Stimulated activated naive CD4-positive, alpha-beta T cell treated with Interleukin-2 at 50 U/mL for 16 hours (primary cell): Measurements from ENCODE around the gene PRSS23.
A peak's percentile ranks its signal among the peaks of the same experiment; 100 is the strongest.

Experiments
- DNase-seq: peaks from one replicate; lab custom pipeline; 2025; lab: John Stamatoyannopoulos, UW

Gene PRSS23

DNA sequence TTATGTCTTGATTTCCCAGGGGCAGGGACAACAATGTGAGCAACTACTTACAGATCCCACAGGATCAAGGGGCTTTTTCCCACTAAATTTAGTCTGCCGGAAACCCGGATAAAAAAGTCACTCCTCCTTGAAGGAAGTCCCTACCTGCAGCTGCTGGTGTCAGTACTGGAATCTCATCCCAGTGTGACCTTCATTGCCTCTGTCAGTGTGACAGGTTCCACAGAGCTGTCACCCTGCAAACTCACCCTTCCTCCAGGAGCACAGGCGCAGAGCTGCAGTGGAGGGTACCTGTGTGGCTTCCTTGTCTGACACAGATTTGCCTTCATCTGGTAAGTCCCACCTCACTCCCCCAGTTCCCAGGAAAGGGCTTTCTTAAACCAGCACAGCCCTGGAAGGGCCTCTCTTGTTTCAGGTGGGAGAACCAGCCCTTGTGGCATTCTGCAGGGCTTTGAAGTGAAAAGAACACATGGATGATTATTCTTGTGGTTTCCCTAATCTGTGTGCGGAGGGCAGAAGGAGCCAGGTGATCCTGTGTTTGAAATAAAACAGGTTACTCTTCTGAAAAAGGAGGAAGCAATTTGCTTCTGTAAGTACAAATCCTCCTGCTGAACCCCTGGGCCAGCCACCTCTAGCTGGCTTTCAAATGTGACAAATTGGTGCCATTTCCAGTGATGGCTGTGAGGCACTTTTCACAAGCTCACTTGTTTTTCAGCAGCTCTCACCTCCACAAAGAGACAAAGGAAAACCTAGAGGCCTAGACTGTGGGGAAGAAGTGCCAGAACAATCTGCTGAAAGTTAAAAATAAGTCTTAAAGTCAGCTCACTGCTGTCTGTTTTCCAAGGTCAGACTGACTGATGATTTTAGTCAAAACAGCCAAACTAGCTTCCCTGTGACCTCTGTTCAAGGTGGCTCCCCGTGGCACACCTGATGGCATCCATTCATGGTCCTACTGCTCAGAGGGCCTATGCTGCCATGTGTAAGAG lies 9.2 kb upstream of the PRSS23 start:
- DNase-seq: no peak

DNA sequence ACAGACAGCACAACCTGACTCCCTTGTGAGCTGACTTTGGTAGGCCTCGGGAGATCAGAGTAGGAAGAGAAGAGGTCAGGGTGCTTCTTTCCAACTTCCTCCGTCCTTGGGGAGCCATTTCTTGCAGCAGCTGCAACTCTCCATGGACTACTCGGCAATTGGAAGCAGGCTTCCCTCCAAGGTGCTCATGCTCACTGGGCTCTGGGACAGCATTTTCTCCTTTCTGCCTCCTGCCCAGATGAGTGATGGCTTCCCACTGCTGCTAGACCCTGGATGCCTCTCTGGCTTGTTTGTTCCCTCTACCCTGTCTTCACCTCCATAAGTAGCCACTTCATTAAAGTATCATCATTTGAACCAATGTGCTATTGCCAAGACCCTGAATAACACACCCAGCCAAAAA lies 8.2 kb upstream of the PRSS23 start:
- DNase-seq: no peak

DNA sequence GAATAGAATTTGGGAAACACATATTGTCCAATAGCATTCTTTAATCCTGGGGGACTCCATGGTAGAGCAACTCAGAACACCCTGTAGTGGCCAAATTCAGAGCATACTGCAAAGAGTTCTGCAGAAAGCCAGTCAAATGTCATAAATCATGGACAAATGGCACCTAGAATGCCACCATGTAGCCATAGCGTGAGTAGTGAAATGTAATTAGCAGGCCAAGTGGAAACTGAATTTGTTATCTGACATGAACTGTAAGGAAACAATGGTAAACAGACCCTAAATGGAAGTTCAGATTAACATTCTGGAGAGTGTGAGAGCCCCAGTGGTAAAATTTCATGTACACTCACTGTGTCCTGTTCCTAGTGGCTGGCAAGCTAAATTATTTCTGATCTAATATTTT lies 7.0 kb upstream of the PRSS23 start:
- DNase-seq: no peak

DNA sequence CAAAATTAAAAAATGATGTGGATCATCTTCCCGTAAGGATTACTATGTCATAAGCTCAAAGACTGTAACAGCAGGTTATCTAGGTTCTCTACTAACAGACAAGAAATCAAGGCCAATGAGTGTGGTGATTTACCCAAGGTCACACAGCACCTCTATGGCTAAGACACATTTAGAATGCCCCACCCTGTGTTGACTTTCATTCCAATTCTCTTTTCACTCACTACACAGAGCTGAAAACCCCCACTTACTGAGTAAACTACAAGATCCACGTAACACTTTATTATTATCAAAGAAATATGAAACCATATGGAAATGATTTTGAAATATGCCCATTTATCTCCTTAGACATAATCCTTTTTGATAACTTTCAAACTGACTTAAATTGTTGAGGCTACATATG lies 4.8 kb upstream of the PRSS23 start:
- DNase-seq: no peak

DNA sequence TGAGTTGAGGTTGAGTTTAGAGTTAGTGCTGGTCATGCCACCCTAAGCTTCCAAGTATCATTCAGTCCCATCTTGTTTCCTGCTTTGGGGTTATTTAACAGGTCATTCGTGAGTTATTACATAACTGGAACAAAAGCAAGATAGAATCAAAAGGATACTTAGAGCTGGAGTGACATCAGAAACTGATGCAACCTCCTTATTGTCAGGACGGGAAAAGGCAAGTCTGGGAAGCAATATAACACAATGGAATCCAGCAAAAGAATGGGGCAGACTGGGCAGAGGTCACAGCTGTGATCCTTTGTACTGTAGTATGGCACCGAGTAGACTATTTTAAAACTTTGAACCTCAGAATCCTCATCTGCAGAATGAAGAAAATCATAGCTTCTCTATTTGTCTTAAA lies 4.4 kb upstream of the PRSS23 start:
- DNase-seq: no peak

DNA sequence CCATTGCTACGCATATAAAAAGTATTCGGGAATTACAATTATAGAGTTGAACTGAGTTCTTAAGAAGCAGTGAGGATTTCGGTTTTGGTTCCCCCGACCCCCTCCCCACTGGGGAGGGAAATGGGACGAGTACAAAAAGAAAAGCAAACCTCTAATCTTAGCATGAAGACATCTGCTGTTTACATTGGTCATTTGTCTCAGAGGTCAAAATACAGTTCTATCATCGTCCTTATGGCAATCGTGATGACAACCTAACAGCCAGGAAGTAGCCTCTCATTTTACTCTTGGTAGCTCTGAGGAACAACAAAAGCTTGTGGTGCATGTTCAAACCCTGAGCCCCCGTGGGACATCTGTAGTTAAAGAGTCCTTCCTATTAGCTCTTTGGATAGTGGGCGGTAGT lies 3.2 kb upstream of the PRSS23 start:
- DNase-seq: no peak

DNA sequence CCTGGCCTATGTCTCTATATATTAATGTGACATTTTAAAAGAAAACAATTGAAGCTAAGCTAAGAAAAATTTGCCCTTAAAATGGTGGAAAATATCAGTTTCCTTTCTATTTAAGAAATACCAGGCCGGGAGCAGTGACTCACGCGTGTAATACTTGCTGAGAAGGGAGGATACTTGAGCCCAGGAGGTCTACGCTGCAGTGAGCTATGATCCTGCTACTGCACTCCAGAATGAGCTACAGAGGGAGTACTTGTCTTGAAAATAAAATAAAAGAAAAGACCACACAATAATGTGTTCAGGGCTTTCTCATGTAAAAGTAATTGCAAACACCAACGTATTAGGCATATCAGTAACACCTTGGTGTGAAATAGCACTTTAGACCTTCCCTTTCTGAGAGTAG lies 1.4 kb upstream of the PRSS23 start:
- no peak for DNase-seq

DNA sequence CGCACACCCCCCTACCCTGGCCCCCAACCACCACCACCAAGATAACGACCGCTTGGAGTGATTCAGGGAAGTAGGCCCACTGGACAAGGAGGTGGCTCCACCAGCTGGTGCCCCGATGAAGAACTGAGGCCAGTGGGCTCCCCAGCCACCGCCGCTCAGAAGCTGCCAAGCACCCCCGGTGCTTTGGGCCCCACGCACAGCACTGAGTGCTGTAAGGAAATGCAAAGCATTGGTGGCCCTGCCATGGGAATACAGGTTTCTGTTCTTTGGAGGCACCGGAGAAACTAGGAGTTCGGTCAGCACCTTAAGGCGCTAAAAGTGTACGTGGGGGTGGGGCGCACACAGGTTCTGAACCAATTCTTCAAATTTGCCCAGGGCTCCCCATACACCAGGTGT lies 664 bp upstream of the PRSS23 start:
- DNase-seq: no peak

DNA sequence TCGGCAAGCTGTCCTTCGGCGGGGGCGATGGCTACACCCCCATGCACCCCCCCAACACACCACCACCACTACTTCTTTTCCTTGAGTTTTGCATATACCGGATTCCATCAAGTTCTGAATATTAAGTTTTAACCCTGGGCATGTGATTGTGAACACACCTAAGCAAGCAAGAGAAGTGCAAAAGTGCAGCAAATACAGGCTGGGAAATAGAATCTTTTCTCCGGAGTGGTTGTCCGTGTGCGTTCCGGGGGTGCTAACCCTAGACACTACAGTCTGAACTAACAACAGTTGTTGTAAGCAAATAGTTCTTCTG lies 574 bp downstream of the PRSS23 start:
- DNase-seq: no peak

DNA sequence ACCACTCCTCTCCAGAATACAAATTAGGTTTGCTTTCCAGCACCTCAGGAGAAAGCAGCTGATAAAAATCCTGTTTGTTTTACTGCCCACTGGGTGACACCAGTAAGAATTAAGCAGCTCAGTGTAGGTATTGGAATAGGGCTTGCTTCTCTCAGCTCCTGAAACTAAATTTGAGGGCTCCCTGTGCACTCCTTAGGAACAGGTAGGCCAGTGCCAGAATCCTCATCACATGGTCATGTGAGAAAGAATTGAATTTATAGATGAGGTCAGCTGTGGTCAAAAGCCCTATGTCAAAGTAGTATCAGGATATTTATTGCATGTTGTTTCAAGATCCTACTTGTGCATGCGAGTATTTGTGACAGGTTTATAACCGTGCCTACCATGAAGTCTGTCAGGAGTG lies 1.0 kb downstream of the PRSS23 start:
- no peak for DNase-seq

DNA sequence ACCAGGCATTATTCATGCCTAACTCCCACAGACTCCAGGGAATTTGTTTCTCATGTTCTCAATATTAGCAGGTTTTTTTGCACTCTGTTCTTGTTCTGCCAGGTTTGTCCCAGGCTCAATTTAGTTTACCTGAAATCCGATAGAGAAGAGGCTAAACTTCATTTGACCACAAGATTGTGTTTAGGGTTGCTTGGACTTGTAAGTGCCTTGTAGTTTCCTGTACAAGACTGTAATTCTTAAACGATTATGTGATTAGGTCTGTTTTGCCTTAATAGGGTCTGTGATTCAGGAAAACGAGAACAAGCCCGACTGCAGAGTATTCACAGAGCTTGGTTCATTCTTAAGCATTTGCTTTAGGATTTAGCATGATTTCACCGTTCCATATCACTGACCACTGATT lies 1.8 kb downstream of the PRSS23 start:
- no peak for DNase-seq

DNA sequence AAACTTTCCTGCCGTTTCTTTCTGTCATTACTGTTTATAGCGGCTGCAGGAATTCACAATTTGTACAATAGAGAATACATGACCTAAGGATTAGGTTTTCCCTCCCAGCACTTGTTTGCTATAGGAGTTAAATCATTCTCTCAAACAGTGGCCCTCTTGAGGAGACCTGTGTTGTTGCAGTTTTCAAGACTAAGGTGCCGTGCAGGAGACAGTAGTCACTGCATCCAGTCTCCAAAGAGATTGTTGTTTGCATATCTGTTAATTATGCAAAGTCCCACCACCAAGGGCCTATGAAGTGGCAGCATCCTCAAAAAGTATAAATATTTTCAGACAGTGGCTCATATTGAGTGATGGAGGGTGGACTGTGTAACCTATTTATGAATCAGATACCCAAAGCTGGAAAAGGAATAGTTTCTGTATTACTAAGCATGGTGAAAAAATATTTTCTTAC lies 2.3 kb downstream of the PRSS23 start:
- DNase-seq: no peak

DNA sequence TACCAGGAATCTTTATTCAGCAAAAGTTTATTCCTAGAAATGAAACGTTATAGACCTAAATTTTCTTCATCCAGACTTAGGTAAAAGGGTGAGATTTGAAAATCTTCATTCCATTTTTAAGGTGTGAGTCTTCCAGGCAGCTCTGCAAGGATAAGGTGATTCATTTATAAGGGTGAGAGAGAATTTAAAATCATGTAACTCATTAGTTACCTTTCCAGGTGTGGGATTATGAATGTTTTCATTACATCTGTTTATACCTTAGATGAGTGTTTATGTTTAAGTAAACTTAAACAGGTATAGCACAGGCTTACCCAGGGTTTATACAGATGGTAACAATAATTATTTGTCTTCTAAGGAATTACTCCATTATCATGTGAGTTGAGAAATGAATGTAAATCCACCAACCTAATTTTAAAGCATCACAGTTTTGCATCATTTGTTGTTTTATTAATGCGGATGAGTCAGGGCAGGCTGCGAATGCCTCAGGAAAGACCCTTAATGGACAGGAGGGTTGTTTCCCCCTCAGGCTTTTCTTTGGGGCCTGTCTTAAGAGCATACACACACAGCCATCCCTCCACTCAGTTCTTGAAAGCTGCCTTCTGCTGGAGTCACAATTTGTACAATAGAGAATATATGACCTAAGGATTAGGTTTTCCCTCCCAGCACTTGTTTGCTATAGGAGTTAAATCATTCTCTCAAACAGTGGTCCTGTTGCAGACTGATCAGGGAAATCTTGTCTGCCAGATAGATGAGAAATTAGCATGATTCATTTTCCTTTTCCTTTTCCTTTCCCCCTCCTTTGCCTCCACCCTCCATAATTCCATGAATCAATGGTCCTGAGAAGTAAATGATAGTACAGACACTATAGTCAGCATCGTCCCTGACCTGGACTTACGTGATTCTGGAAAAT lies 3.0 kb downstream of the PRSS23 start:
- DNase-seq: no peak

DNA sequence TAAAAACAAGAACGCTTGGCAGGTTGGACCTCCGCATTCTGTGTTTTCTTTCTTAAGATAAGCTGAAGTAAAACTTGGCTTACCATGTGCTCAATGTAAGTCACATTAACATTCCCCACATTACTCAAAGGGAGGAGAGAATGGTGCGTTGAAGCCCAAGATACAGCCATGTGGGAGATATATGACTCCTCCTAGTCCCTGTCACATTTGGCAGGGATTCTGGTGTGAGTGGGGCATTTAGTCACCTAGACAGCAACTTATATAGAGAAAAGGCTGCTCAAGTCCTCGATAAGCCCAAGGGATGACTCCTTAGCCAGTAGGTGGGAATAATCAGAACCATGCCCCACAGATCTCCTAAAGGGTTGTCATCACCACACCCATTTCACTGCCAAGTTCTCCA lies 4.6 kb downstream of the PRSS23 start:
- DNase-seq: no peak

DNA sequence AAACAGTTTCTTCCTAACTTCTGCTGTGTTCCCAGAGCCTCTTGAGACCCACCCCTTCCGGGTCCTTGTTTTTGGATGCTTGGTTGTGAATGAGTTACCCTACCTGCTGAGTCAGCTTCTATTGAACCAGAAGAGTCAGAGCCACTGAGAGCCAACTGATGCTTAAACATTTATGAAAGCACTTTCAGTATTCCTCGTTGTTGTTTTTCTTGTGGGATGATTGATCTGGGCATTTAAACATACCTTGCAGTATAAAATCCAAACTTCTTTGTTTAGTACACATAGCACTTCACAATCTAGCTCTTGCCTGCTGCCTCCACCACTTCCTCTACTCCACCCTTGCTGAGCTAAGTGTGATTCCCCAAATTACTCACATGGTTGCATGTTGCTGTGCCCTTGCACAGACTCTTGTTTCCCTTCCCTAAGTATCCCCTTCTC lies 5.5 kb downstream of the PRSS23 start:
- DNase-seq: peak; percentile 24

DNA sequence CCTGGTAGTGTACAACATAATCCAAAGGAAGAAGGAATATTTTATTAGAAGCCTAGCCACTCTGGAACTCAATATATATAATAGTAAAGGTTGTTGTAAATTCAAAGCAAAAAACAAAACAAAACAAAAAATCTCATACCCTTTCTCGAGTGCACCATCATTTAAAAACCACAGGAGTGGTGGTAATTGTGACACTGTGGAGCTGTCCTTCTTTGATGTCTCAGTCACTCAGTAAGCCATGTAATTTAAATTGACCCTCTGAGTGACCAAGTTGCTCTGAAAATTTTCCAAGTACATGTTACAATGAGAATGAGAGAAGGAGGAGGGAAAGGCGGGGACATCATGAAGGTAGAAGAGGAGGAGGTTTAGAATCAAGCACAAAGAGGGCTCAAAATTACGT lies 6.6 kb downstream of the PRSS23 start:
- DNase-seq: no peak

DNA sequence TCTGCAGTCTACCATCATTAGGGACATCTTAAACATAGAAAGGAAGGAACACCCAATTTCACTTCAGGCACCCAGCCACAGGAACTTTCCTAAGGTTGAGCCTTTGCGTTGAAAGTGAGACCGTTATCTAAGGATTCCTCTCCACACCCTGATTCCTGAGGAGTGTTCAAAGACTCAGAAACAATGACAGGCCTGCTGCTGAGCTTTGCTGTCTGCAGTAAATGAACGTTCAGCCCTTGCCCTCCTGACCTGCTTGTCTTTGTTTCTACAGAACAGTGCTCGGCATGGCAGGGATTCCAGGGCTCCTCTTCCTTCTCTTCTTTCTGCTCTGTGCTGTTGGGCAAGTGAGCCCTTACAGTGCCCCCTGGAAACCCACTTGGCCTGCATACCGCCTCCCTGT lies 7.0 kb downstream of the PRSS23 start:
- DNase-seq: no peak

DNA sequence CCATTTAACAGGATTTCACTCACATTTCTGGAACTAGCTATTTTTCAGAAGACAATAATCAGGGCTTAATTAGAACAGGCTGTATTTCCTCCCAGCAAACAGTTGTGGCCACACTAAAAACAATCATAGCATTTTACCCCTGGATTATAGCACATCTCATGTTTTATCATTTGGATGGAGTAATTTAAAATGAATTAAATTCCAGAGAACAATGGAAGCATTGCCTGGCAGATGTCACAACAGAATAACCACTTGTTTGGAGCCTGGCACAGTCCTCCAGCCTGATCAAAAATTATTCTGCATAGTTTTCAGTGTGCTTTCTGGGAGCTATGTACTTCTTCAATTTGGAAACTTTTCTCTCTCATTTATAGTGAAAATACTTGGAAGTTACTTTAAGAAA lies 9.2 kb downstream of the PRSS23 start:
- DNase-seq: no peak

DNA sequence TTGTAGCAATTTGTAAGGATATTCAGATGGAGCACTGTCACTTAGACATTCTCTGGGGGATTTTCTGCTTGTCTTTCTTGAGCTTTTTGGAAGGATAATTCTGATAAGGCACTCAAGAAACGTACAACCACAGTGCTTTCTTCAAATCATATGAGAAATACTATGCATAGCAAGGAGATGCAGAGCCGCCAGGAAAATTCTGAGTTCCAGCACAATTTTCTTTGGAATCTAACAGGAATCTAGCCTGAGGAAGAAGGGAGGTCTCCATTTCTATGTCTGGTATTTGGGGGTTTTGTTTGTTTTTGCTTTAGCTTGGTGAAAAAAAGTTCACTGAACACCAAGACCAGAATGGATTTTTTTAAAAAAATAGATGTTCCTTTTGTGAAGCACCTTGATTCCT lies 9.9 kb downstream of the PRSS23 start:
- DNase-seq: no peak

DNA sequence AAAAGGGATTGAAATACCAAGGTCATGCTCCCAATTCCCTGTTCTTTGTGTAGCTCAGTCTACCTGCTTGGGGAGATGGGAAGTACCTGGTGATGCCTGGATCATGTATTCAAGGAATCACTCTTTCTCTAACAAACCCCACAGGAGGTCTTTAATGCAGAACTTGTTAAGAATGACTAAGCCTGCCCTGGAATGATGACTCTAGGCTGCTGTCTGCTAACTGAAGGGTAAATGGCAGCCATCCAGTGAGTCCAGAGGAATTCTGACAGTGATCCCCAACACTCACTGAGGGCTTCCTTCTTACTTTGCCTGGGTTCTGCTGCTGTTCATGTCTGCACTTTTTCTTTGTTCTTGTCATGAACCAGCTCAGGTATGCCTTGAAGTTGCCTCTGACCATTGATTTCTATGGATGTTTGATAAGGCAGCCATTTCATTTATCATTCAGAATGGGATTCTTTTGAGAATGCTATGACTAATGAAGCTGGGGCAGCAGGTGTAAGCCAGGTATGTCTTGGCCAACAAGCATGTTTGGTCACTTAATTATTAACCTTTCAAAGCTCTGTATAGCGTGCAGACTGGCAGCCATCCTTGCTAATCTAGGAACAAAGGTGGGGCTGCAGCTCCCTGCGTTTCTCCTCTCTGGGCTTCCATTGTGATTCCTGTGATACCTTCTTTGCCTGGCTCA lies 11.4 kb downstream of the PRSS23 start:
- no peak for DNase-seq

DNA sequence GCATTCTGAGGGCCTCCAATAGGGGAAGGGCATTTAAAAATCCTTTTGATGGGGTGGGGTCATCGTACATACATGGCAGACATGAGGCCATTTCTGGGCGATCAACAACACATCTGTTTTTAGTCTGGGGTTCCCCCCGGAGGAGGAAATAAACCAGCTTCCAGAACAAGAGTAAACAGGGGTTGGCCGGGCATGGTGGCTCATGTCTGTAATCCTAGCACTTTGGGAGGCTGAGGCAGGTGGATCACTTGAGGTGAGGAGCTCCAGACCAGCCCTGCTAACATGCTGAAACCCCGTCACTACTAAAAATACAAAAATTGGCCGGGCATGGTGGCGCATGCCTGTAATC lies 12.0 kb downstream of the PRSS23 start:
- DNase-seq: no peak

DNA sequence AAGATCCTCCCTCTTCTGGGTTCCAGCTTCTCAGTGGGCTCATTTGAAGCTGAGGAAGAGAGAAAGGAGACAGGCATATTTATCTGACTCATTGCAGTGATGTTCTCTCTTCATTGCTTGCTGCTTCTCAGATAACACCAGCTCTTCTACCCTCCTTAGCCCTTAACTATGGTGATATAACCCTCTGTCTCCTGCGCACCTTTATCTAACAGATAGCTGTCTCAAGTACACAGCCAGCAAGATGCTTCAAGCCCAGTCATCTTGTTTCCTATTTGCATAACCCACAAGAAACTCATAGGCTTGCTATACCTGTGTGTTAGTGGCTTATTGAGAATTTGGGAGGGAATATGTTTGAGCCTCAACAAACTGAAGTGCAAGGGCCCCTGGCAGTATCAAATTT lies 12.6 kb downstream of the PRSS23 start:
- DNase-seq: no peak

DNA sequence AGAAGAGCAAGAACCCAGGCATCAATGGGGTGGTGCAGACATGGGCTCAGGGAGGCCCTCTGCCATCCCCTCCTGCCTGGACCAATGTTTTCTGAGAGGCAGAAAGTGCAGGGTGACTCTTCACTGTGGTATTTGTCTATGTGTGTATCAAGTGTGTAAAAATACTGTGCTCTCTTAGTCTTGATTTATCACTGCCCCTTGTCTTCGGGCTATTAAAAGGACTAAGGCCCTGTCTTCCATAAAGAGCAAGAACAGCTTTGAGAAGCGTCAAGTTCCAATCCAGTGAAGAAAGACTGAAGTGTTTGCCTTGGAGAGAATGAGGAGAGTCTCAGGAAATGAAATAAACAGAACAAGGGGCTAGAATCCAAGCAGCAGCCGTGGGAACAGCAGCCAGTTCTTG lies 14.4 kb downstream of the PRSS23 start:
- no peak for DNase-seq
